Spleen (tissue), 11 donors: ENCODE data around the gene SLC22A4. TPM values are rescaled to one million over a fixed set of nuclear protein-coding genes. Genes with fewer than 3 reads are reported as not detected.

ENCODE experiments used
- DNase-seq: peaks from one replicate; pipeline ENCODE4 v3.0.0-alpha.2; 2020
- H3K27ac ChIP-seq, 8 donors: fragments of 200-600 bp; sonication (generic) in 7 of 8; 1 replicate in 4 of 8; 2 replicates in 4 of 8; pipeline versions ENCODE4 v1.5.0 to v1.8.0; 2016 to 2021; ENCODE audit warnings: inconsistent platforms in 4 of 8, mild to moderate bottlenecking in 4 of 8, moderate library complexity in 1 of 8
- H3K27me3 ChIP-seq, 7 donors: fragments of 200-600 bp; sonication (generic) in 6 of 7; replicated peaks in 1 of 7; 1 replicate in 4 of 7; 2 replicates in 3 of 7; pipeline versions ENCODE4 v1.5.0 to v1.8.0; 2016 to 2021; ENCODE audit warnings: inconsistent platforms in 3 of 7, mild to moderate bottlenecking in 1 of 7
- H3K36me3 ChIP-seq, 6 donors: fragments of 200-600 bp; sonication (generic) in 5 of 6; 1 replicate in 4 of 6; 2 replicates in 2 of 6; pipeline versions ENCODE4 v1.5.0 to v1.8.0; 2016 to 2021; ENCODE audit warnings: inconsistent platforms in 2 of 6
- H3K4me1 ChIP-seq, 6 donors: fragments of 200-600 bp; sonication (generic) in 5 of 6; 1 replicate in 3 of 6; 2 replicates in 3 of 6; pipeline versions ENCODE4 v1.5.0 to v1.8.0; 2016 to 2021; ENCODE audit warnings: inconsistent platforms in 3 of 6
- H3K4me3 ChIP-seq, 8 donors: fragments of 200-600 bp; sonication (generic) in 7 of 8; 1 replicate in 4 of 8; 2 replicates in 4 of 8; pipeline versions ENCODE4 v1.5.0 to v1.8.0; 2016 to 2021; ENCODE audit warnings: inconsistent platforms in 4 of 8, mild to moderate bottlenecking in 4 of 8, moderate library complexity in 2 of 8
- H3K9me3 ChIP-seq, 8 donors: fragments of 200-600 bp; sonication (generic) in 7 of 8; 1 replicate in 4 of 8; 2 replicates in 4 of 8; pipeline versions ENCODE4 v1.5.0 to v1.8.0; 2016 to 2021; ENCODE audit warnings: inconsistent platforms in 4 of 8
- CTCF ChIP-seq, 11 experiments: fragments of 200-600 bp in 7 of 11; fragments of 450-650 bp in 4 of 11; sonication (generic) in 4 of 11; IDR thresholded peaks in 8 of 11; conservative IDR thresholded peaks in 3 of 11; 1 replicate in 7 of 11; 2 replicates in 4 of 11; pipeline versions ENCODE4 v1.4.0 to v1.8.0; 2016 to 2021; ENCODE audit warnings: antibody characterized with exemption in 11 of 11, inconsistent platforms in 4 of 11, mild to moderate bottlenecking in 1 of 11
- POLR2A ChIP-seq, 3 donors: fragments of 450-650 bp; IDR thresholded peaks; one replicate each; pipeline ENCODE4 v1.5.1; 2017; ENCODE audit warnings: antibody characterized with exemption in 3 of 3, mild to moderate bottlenecking in 1 of 3
- POLR2AphosphoS5 ChIP-seq, 3 donors: sonication (generic); formaldehyde crosslinking; IDR thresholded peaks; one replicate each; pipeline ENCODE4 v1.5.1; 2017; ENCODE audit warnings: antibody characterized with exemption in 3 of 3
- WGBS, 5 donors: extraction: QIAGEN DNeasy Blood & Tissue Kit in 3 of 5; methylation state at CpG; one replicate each; pipeline versions ENCODE4 v1.1.5 to v1.1.7; 2013 to 2018; 5-methylcytosine and 5-hydroxymethylcytosine counted together
- intact Hi-C: fragments of 100-400 bp; cut with DNase I; formaldehyde crosslinking; loops from one replicate; pipeline ENCODE4 v1.15.0; 2023; ENCODE audit warnings: low total_unique reads
- polyA plus RNA-seq, 3 donors: library from polyadenylated mRNA; stranded (reverse); fragments of 200-250 nt; gene quantifications; one replicate each; pipeline ENCODE4 v1.2.1, GENCODE V29; 2013
- total RNA-seq, 7 donors: library from RNA; depleted of rRNA in 3 of 7; stranded (reverse); fragments of >200 nt in 3 of 7; fragmentation: NEBNext Ultra II Directional in 4 of 7; extraction: Animal tissue kit (Norgen Biotek cat#: 25700) in 4 of 7; gene quantifications; one replicate each; pipeline versions ENCODE4 v1.1.0 to v1.2.1, GENCODE V29; 2016 to 2021
- donor health status: healthy with polysubstance abuse.
- donor health status: DM: no; HTN: no; CAD: no; lungs with moderate emphysema.
- donor health status: DM: no; HTN: no; CAD: no.
- donor health status: Bipolar disorder and iron deficiency.
- donor health status: healthy.
- donor health status: DM: no; HTN: no; CAD: no.
- donor health status: DM: yes; HTN: yes; CAD: no.

The SLC22A4 gene
- total and polyA plus RNA-seq, 10 donors, result 0.47 to 25.1 (median 8.5) TPM

DNA sequence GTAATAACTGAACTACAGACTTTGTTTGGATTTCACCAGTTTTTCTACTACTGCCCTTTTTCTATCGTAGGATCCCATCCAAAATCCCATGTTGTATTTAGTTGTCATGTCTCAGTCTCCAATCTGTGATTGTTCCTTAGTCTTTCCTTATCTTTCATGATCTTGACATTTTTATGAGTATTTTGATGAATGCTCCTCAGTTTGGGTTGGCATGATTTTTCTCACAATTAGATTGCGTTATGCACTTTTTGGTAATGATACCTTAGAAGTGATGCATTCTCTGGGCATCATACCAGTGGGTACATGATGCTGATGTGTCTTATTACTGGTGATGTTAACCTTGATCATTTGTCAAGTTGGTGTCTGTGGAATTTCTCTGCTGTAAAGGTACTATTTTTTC lies 5.7 kb downstream of the SLC22A4 start:
- no peak for DNase-seq
- Histone ChIP-seq H3K36me3 (peaks cover 0 to 20% (median 0%) of the 10 kb centered on the region in 6 donors), H3K4me3 (no peak overlapping the region), H3K4me1 (peaks cover 4 to 52% (median 12%) of the 10 kb centered on the region in 6 donors), H3K27me3 (peaks cover 0 to 16% (median 0%) of the 10 kb centered on the region in 7 donors), H3K9me3 (peaks cover 0 to 11% (median 7%) of the 10 kb centered on the region in 8 donors), H3K27ac (no peak overlapping the region)
- WGBS, 5 donors, result 86 to 96% (median 91%) methylated on average over 2 of the region's 2 CpGs
- intact Hi-C loops, result no loop called here
- TF ChIP-seq POLR2AphosphoS5 (IDR thresholded peaks at IDR 0.05) (no peak), POLR2A (IDR thresholded peaks at IDR 0.05) (no peak), CTCF (IDR thresholded peaks at IDR 0.05 in 8 of 11, conservative IDR thresholded peaks at IDR 0.05 in 3 of 11) (no peak)

DNA sequence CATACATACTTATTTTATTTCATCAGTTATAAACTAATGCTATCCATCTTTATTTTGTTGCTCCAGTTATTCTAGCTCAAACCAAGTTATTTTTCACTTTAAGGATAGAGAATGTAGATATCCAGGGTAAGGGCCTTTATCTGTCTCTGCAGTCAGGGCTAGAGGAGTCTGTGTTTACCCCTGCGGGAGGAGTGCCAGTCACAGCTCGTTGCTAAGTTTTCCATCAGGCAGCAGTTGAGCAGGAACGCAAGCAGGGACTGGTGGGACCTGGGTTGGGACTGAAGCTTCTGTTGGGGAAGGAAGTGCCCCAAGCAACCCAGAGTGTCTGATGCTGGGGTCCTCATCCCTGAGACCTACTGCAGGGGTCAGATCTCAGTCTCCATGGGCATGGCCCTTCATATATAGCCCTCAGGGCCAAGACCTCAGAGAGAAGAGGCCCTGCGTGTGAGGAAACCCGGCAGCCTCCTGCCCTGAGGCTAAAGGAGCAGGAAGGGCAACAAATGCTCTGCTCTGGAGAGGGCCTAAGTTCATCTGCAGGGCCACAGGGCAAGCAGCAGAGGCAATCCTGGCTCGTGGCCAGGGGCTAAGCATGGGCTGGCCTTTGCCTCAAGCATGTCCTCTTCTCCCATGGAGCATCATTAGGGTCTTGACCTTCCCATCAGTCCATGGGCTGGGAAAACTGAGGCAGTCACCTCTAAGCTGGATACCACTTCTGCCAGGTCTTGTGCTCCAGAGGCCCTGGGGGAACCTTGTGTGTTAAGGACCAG lies 6.6 kb downstream of the SLC22A4 start:
- H3K4me3 ChIP-seq, result no peak overlapping the region
- H3K27ac ChIP-seq, result peak overlapping the region in 1 of 8 donors; percentile 20
- H3K9me3 ChIP-seq, result peaks cover 3 to 19% (median 16%) of the 10 kb centered on the region in 8 donors
- peaks cover 0 to 8% (median 0%) of the 10 kb centered on the region in 7 donors for H3K27me3 ChIP-seq
- H3K4me1 ChIP-seq, result peaks cover 0 to 44% (median 4%) of the 10 kb centered on the region in 6 donors
- 59 to 74% (median 60%) methylated on average over 5 to 6 of the region's 6 CpGs for WGBS, 5 donors
- intact Hi-C loops, result no loop called here
- DNase-seq, result no peak
- H3K36me3 ChIP-seq, result peaks cover 0 to 20% (median 0%) of the 10 kb centered on the region in 6 donors
- TF ChIP-seq POLR2AphosphoS5 (IDR thresholded peaks at IDR 0.05) (peak in 1 of 3 donors; percentile 13), POLR2A (IDR thresholded peaks at IDR 0.05) (no peak)

DNA sequence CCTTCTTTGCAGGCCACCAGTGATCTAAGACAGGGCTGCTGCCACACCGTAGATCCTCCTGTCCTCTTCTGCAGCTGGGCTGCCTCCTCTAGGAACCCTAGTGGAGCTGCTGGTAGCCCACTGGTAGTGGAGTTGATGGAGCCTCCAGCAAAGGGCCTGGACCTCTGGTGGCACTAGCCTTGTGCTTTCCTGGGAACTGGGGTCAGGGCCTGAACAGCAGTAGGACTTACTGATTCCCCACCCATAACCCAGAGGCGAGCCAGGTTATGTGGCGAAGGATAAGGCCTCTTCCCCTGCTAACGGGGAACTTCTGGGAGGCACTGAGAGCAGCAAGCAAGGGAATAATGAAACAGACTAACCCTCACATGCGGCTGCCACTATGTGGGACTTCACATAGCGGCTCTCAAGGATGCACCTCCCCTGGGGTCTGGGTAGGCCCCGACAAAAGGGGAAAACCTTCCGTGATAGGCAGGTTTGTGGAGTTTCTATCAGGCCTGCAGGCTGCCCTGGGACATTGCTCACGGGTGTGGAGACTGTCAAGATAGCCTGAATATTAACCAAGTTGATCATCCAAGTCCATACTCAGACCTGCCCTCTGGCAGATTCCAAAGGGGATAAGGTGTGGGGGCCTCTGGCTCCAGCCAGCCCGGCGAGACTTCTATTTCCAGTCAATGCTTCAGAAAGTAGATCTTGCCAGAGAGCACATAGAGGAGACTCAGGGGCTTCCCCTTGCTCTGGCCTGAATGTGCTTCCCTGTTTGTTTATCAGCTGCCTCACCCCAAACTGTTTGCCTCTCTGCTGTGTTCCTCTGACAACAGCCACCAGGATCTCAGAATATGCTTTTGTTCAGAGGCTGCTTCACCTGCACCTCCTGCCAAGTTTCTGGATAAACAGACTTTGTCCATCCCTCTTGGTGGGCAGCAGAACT lies 7.4 kb downstream of the SLC22A4 start:
- TF ChIP-seq POLR2A (IDR thresholded peaks at IDR 0.05), result no peak
- no peak for TF ChIP-seq CTCF (IDR thresholded peaks at IDR 0.05 in 8 of 11, conservative IDR thresholded peaks at IDR 0.05 in 3 of 11)
- TF ChIP-seq POLR2AphosphoS5 (IDR thresholded peaks at IDR 0.05), result no peak
- intact Hi-C loops, result no loop called here
- peaks cover 0 to 20% (median 0%) of the 10 kb centered on the region in 6 donors for H3K36me3 ChIP-seq
- peaks cover 5 to 23% (median 19%) of the 10 kb centered on the region in 8 donors for H3K9me3 ChIP-seq
- peak overlapping the region in 3 of 8 donors; percentile 1 to 36 (median 20) for H3K27ac ChIP-seq
- peaks cover 0 to under 1% (median 0%) of the 10 kb centered on the region in 7 donors for H3K27me3 ChIP-seq
- peaks cover 0 to 38% (median 4%) of the 10 kb centered on the region in 6 donors for H3K4me1 ChIP-seq
- DNase-seq, result no peak
- no peak overlapping the region for H3K4me3 ChIP-seq
- WGBS, 5 donors, result 71 to 84% (median 78%) methylated on average over 11 of the region's 11 CpGs

DNA sequence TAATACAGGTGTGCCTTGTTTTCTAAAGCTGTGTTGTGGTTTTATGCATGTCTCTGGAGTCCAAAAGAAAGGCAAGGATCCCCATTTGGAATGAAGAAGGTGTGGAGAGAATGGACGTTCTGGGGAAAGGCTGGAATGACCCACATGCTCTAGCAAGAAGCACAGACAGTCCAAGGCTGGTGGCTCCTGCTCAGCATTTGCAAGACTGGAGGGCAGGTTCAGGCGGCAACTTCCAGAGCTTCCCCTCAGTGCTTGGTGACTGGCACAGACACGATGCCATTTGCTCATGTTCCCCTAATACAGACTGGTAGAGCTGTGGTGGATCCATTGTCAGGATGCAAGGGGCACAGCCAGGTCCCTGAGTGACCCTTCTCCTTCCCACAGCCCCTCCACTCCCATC lies 8.2 kb downstream of the SLC22A4 start:
- 75 to 89% (median 84%) methylated on average over 3 of the region's 3 CpGs for WGBS, 5 donors
- H3K36me3 ChIP-seq, result peaks cover 0 to 20% (median 0%) of the 10 kb centered on the region in 6 donors
- H3K9me3 ChIP-seq, result peaks cover 5 to 23% (median 19%) of the 10 kb centered on the region in 8 donors
- intact Hi-C loops, result no loop called here
- H3K4me1 ChIP-seq, result peaks cover 0 to 33% (median 4%) of the 10 kb centered on the region in 6 donors
- no peaks in the 10 kb centered on the region for H3K27me3 ChIP-seq
- H3K4me3 ChIP-seq, result no peak overlapping the region
- peak overlapping the region in 1 of 8 donors; percentile 20 for H3K27ac ChIP-seq
- DNase-seq, result no peak
- TF ChIP-seq POLR2A (IDR thresholded peaks at IDR 0.05) (no peak), CTCF (IDR thresholded peaks at IDR 0.05 in 8 of 11, conservative IDR thresholded peaks at IDR 0.05 in 3 of 11) (no peak), POLR2AphosphoS5 (IDR thresholded peaks at IDR 0.05) (no peak)
